Keratinocyte (primary cell): Measurements from ENCODE around the gene TOPAZ1. TPM values are rescaled to one million over a fixed set of nuclear protein-coding genes. Genes with fewer than 3 reads are reported as not detected.

Source experiments
- DNase-seq: peaks from one replicate; pipeline ENCODE4 v3.0.0-alpha.2; 2011; ENCODE audit warnings: low read depth, missing footprints, low spot score
- FAIRE-seq: peaks from 2 replicates; lab custom pipeline; 2011; peaks lifted over from hg19 to GRCh38; lab: Jason Lieb, UNC
- H2AFZ ChIP-seq: 2 replicates; pipeline ENCODE4 v1.6.0; 2012; ENCODE audit warnings: low read length, control low read depth, inconsistent platforms; ENCODE audit not compliant: control insufficient read depth
- H3K27ac ChIP-seq: 2 replicates; pipeline ENCODE4 v1.5.1; 2011; ENCODE audit warnings: low read length; ENCODE audit not compliant: control insufficient read depth, insufficient read depth
- H3K27me3 ChIP-seq: 3 replicates; pipeline ENCODE4 v1.6.0; 2011; ENCODE audit warnings: low read length; ENCODE audit not compliant: control insufficient read depth, insufficient read depth; ENCODE audit errors: extremely low read depth
- H3K36me3 ChIP-seq, 2 experiments: 2 replicates in 1 of 2; 3 replicates in 1 of 2; pipeline ENCODE4 v1.5.1; 2011; ENCODE audit warnings: low read length in 2 of 2, mild to moderate bottlenecking in 1 of 2; ENCODE audit not compliant: control insufficient read depth in 2 of 2, insufficient read depth in 2 of 2; ENCODE audit errors: extremely low read depth in 1 of 2
- H3K4me1 ChIP-seq: 3 replicates; pipeline ENCODE4 v1.5.1; 2011; ENCODE audit warnings: low read length; ENCODE audit not compliant: control insufficient read depth, insufficient read depth; ENCODE audit errors: extremely low read depth
- H3K4me2 ChIP-seq: 3 replicates; pipeline ENCODE4 v1.6.0; 2011; ENCODE audit warnings: low read depth, low read length; ENCODE audit not compliant: control insufficient read depth, insufficient read depth; ENCODE audit errors: extremely low read depth
- H3K4me3 ChIP-seq, 3 experiments: fragments of 200-600 bp in 1 of 3; sonication (generic) in 1 of 3; 2 replicates in 2 of 3; 3 replicates in 1 of 3; pipeline ENCODE4 v1.5.1; 2011 to 2016; ENCODE audit warnings: low read length in 3 of 3, mild to moderate bottlenecking in 3 of 3, control low read depth in 2 of 3, inconsistent platforms in 1 of 3, low read depth in 1 of 3, mixed read lengths in 1 of 3, mixed run types in 1 of 3, moderate library complexity in 1 of 3; ENCODE audit not compliant: control insufficient read depth in 2 of 3, insufficient read depth in 2 of 3; ENCODE audit errors: extremely low read depth in 1 of 3
- H3K79me2 ChIP-seq: 2 replicates; pipeline ENCODE4 v1.6.0; 2012; ENCODE audit warnings: low read length; ENCODE audit not compliant: control insufficient read depth, insufficient read depth
- H3K9ac ChIP-seq: 3 replicates; pipeline ENCODE4 v1.6.0; 2011; ENCODE audit warnings: low read length; ENCODE audit not compliant: control insufficient read depth, insufficient read depth; ENCODE audit errors: extremely low read depth
- H3K9me1 ChIP-seq: 3 replicates; pipeline ENCODE4 v1.6.0; 2011; ENCODE audit warnings: low read length; ENCODE audit not compliant: control insufficient read depth, insufficient read depth; ENCODE audit errors: extremely low read depth
- H3K9me3 ChIP-seq: 2 replicates; pipeline ENCODE4 v1.5.1; 2012; ENCODE audit warnings: low read depth, low read length; ENCODE audit not compliant: control insufficient read depth
- H4K20me1 ChIP-seq: 3 replicates; pipeline ENCODE4 v1.6.0; 2011; ENCODE audit warnings: low read length; ENCODE audit not compliant: control insufficient read depth, insufficient read depth; ENCODE audit errors: extremely low read depth
- EZH2 ChIP-seq: IDR thresholded peaks from one replicate; pipeline ENCODE4 v1.6.1; 2012; ENCODE audit warnings: inconsistent platforms, mild to moderate bottlenecking, low read length, moderate library complexity
- dilution Hi-C: fragments of 300-500 bp; cut with MboI; formaldehyde crosslinking; loops from one replicate; pipeline ENCODE4 v1.7.0; 2020; ENCODE audit warnings: low sequenced_read_pairs; ENCODE audit not compliant: extremely low pct_ligation_motif_present
- polyA plus RNA-seq, 5 experiments: library from polyadenylated mRNA; depleted of rRNA in 3 of 5; stranded (reverse) in 3 of 5; stranded (forward) in 1 of 5; unstranded in 1 of 5; fragments of >200 nt; gene quantifications; 1 replicate in 1 of 5; 2 replicates in 3 of 5; 3 replicates in 1 of 5; pipeline versions ENCODE4 v1.2.1 to v1.2.3, GENCODE V29; 2011 to 2012; ENCODE audit warnings: missing spikeins in 2 of 5, low read depth in 1 of 5, low replicate concordance in 1 of 5
- TF ChIP-seq, protein P1 (sequence below), 3 experiments: IDR thresholded peaks in 1 of 3; conservative IDR thresholded peaks in 1 of 3; optimal IDR thresholded peaks in 1 of 3; 2 replicates in 2 of 3; 3 replicates in 1 of 3; pipeline versions ENCODE3 to v1.5.1; 2011; ENCODE audit warnings: low read length in 3 of 3, mild to moderate bottlenecking in 3 of 3, moderate library complexity in 2 of 3, control low read depth in 1 of 3, inconsistent platforms in 1 of 3; ENCODE audit not compliant: insufficient read depth in 2 of 3; ENCODE audit errors: extremely low read depth in 1 of 3

Gene TOPAZ1
- polyA plus RNA-seq, 1 donor (not counting 4 experiments of a cell fraction or from before 2014, with no cell fraction given), result not detected

DNA sequence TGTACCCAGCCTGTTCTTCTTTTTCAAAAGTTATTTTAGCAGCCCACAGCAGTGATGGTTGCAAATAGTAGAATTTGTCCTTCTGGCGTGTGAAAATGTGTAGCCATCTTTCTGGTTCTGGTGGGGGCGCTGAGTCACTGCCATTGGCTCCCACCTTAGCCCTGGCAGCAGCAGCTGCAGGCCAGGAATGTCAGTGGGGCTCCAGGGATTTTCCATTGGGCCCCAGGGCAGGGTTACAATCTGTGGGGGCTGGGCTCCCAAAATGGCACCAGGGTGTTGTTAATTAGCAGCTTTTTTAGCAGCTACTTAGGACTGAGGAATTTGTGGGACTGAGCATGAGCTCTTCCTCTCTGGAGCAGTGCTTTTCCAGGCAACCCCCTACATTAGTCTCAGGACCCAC, 38.9 kb downstream of the TOPAZ1 start:
- H3K36me3 ChIP-seq, result no peaks in the 10 kb centered on the region
- no peaks in the 10 kb centered on the region for H3K4me1 ChIP-seq
- FAIRE-seq, result no peak
- no peaks in the 10 kb centered on the region for H3K79me2 ChIP-seq
- no peak overlapping the region for H3K4me3 ChIP-seq
- no peaks in the 10 kb centered on the region for H4K20me1 ChIP-seq
- no peak overlapping the region for H2AFZ ChIP-seq
- H3K27me3 ChIP-seq, result peaks cover 6% of the 10 kb centered on the region
- H3K4me2 ChIP-seq, result no peak overlapping the region
- no peaks in the 10 kb centered on the region for H3K9me3 ChIP-seq
- no peak overlapping the region for H3K27ac ChIP-seq
- dilution Hi-C loops, result no loop called here
- no peak for DNase-seq
- no peak overlapping the region for H3K9ac ChIP-seq
- no peaks in the 10 kb centered on the region for H3K9me1 ChIP-seq
- TF ChIP-seq EZH2, result no peak
- TF ChIP-seq, protein P1, sequence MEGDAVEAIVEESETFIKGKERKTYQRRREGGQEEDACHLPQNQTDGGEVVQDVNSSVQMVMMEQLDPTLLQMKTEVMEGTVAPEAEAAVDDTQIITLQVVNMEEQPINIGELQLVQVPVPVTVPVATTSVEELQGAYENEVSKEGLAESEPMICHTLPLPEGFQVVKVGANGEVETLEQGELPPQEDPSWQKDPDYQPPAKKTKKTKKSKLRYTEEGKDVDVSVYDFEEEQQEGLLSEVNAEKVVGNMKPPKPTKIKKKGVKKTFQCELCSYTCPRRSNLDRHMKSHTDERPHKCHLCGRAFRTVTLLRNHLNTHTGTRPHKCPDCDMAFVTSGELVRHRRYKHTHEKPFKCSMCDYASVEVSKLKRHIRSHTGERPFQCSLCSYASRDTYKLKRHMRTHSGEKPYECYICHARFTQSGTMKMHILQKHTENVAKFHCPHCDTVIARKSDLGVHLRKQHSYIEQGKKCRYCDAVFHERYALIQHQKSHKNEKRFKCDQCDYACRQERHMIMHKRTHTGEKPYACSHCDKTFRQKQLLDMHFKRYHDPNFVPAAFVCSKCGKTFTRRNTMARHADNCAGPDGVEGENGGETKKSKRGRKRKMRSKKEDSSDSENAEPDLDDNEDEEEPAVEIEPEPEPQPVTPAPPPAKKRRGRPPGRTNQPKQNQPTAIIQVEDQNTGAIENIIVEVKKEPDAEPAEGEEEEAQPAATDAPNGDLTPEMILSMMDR (optimal IDR thresholded peaks at IDR 0.05 in 1 of 3, IDR thresholded peaks at IDR 0.05 in 1 of 3, conservative IDR thresholded peaks at IDR 0.05 in 1 of 3; ENCODE audit: extremely low read depth in 1 of 3, insufficient read depth in 2 of 3, low read length in 3 of 3), result no peak

- Histone ChIP-seq H2AFZ (no peak overlapping the region), H3K9ac (no peak overlapping the region), H3K4me2 (no peak overlapping the region), H3K27me3 (peaks cover 6% of the 10 kb centered on the region), H3K9me1 (no peaks in the 10 kb centered on the region), H3K36me3 (no peaks in the 10 kb centered on the region), H3K27ac (no peak overlapping the region), H3K4me3 (no peak overlapping the region), H4K20me1 (no peaks in the 10 kb centered on the region), H3K4me1 (no peaks in the 10 kb centered on the region), H3K79me2 (no peaks in the 10 kb centered on the region), H3K9me3 (no peaks in the 10 kb centered on the region)
- TF ChIP-seq EZH2, result no peak
- TF ChIP-seq, protein P1 (optimal IDR thresholded peaks at IDR 0.05 in 1 of 3, IDR thresholded peaks at IDR 0.05 in 1 of 3, conservative IDR thresholded peaks at IDR 0.05 in 1 of 3; ENCODE audit: extremely low read depth in 1 of 3, insufficient read depth in 2 of 3, low read length in 3 of 3), result no peak
- DNase-seq, result no peak
- dilution Hi-C loops, result no loop called here
- no peak for FAIRE-seq
Observed at GRCh38 chr3:44284949-44285348, 43.3 kb downstream of the TOPAZ1 start.
